ENCODE results near the gene NAB2.

NAB2 gene, protein sequence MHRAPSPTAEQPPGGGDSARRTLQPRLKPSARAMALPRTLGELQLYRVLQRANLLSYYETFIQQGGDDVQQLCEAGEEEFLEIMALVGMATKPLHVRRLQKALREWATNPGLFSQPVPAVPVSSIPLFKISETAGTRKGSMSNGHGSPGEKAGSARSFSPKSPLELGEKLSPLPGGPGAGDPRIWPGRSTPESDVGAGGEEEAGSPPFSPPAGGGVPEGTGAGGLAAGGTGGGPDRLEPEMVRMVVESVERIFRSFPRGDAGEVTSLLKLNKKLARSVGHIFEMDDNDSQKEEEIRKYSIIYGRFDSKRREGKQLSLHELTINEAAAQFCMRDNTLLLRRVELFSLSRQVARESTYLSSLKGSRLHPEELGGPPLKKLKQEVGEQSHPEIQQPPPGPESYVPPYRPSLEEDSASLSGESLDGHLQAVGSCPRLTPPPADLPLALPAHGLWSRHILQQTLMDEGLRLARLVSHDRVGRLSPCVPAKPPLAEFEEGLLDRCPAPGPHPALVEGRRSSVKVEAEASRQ

GRCh38 chr12:57088354-57089270 is at the start of gene NAB2:
NAB2 (plus strand) TSS chr12:57089114; CDS start chr12:57089272, 158 bp downstream.
- TF ChIP-seq CTCF (IDR thresholded peaks at IDR 0.05), result no peak
- peak; percentile 95 for DNase-seq
- H3K9me3 Mint-ChIP-seq, result no peaks in the 10 kb centered on the region
- peak within 1 kb of the TSS; percentile 98 for H3K4me3 Mint-ChIP-seq
- peaks cover 80% of the 10 kb centered on the region for H3K4me1 Mint-ChIP-seq
- no peaks in the 10 kb centered on the region for H3K27me3 Mint-ChIP-seq (ENCODE audit: low read depth, poor library complexity)
- H3K36me3 Mint-ChIP-seq (ENCODE audit: low read depth), result peaks cover 26% of the 10 kb centered on the region
- peak within 1 kb of the TSS; percentile 99 for H3K27ac Mint-ChIP-seq

DNA sequence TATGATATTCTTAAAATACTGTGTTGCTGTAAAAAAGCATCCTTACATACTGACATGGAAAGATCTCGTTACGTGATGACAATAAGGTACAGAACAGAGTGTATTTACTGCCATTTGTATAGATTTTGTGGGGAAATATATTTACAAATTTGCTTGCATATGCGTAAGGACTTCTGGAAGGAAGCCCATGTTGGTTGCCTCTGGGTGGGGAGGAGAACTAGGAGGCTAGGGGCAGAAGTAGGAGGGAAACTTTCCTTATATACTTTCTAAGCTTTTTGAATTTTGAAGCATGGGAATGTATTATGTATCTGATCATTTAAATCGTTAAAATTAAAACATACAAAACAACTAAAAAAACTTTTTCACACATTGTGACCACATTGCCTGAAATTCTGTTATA is 48.7 kb upstream of the NAB2 start:
- H3K36me3 Mint-ChIP-seq (ENCODE audit: low read depth), result no peaks in the 10 kb centered on the region
- H3K4me1 Mint-ChIP-seq, result no peaks in the 10 kb centered on the region
- H3K9me3 Mint-ChIP-seq, result no peaks in the 10 kb centered on the region
- no peak overlapping the region for H3K4me3 Mint-ChIP-seq
- H3K27ac Mint-ChIP-seq, result no peak overlapping the region
- no peak for TF ChIP-seq CTCF (IDR thresholded peaks at IDR 0.05)
- DNase-seq, result no peak
- H3K27me3 Mint-ChIP-seq (ENCODE audit: low read depth, poor library complexity), result peaks cover 32% of the 10 kb centered on the region

GRCh38 chr12:57040750-57041149 is 48.2 kb upstream of the NAB2 start:
- TF ChIP-seq CTCF (IDR thresholded peaks at IDR 0.05), result no peak
- H3K27ac Mint-ChIP-seq, result no peak overlapping the region

DNA sequence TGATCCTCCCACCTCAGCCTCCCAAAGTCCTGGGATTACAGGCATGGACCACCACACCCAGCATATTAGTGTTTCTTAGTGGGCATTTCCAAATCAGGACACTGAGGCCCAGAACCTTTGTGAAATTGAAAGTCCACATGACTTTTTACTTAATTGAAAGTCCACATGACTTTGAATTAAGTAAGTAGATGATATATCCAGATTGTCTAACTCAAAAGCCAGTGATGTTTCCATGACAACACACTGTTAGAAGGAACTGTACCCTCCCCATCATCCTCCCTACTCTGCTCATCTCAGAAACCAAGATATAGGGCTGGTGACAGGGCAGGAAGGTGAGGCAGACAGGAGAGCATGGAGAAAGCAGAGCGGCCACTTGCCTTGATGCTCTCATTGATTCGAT is 46.2 kb upstream of the NAB2 start:
- Mint-ChIP-seq H3K27ac (no peak overlapping the region), H3K27me3 (ENCODE audit: low read depth, poor library complexity) (peaks cover 45% of the 10 kb centered on the region), H3K36me3 (ENCODE audit: low read depth) (no peaks in the 10 kb centered on the region), H3K4me3 (no peak overlapping the region), H3K9me3 (no peaks in the 10 kb centered on the region), H3K4me1 (no peaks in the 10 kb centered on the region)
- no peak for DNase-seq
- no peak for TF ChIP-seq CTCF (IDR thresholded peaks at IDR 0.05)

More at GRCh38 chr12:57040750-57041149, 48.2 kb upstream of the NAB2 start:
- Mint-ChIP-seq H3K36me3 (ENCODE audit: low read depth) (no peaks in the 10 kb centered on the region), H3K4me3 (no peak overlapping the region), H3K4me1 (no peaks in the 10 kb centered on the region), H3K9me3 (no peaks in the 10 kb centered on the region), H3K27me3 (ENCODE audit: low read depth, poor library complexity) (peaks cover 34% of the 10 kb centered on the region)
- DNase-seq, result no peak

DNA sequence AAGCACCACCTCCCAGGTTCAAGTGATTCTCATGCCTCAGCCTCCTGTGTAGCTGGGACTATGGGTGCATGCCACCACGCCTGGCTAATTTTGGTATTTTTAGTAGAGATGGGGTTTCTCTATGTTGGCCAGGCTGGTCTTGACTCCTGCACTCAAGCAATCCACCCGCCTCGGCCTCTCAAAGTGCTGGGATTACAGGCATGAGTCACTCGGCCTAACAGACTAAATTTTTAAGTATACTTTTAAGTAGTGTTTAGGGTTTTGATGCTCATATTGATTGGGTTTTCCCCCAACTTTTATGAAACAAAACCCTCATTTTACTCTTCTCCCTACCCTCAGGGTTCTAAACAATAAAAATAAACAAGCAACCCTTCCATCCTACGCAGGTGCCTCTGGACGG is 44.4 kb upstream of the NAB2 start:
- Mint-ChIP-seq H3K36me3 (ENCODE audit: low read depth) (no peaks in the 10 kb centered on the region), H3K27ac (no peak overlapping the region), H3K4me1 (no peaks in the 10 kb centered on the region), H3K9me3 (no peaks in the 10 kb centered on the region), H3K27me3 (ENCODE audit: low read depth, poor library complexity) (peaks cover 48% of the 10 kb centered on the region), H3K4me3 (no peak overlapping the region)
- TF ChIP-seq CTCF (IDR thresholded peaks at IDR 0.05), result no peak
- no peak for DNase-seq

All from nephron progenitor cell (in vitro differentiated cells).